SK-N-SH treated with all-trans-retinoic acid at 6 μM for 48 hours (cell line): ENCODE results near the gene LRRC18.

ENCODE experiments used
- ATAC-seq: fragments of 200-7000 bp; cut with Tn5 transposase; 3 replicates; pipeline ENCODE4 v1.9.1; 2020; ENCODE audit warnings: mild to moderate bottlenecking, moderate library complexity
- BACH2 ChIP-seq: fragments of 250-450 bp; sonication (Bioruptor Pico); IDR thresholded peaks from 2 replicates; pipeline ENCODE4 v1.9.0; 2021; ENCODE audit warnings: mild to moderate bottlenecking, borderline replicate concordance
- CSRNP3 ChIP-seq: fragments of 250-450 bp; sonication (Bioruptor Pico); IDR thresholded peaks from 2 replicates; pipeline ENCODE4 v1.5.1; 2021; ENCODE audit warnings: mild to moderate bottlenecking, moderate library complexity
- ESRRG ChIP-seq: fragments of 250-450 bp; sonication (Bioruptor Pico); IDR thresholded peaks from 2 replicates; pipeline ENCODE4 v1.6.1; 2021; ENCODE audit warnings: mild to moderate bottlenecking
- OSR1 ChIP-seq: fragments of 250-450 bp; sonication (Bioruptor Pico); IDR thresholded peaks from 2 replicates; pipeline ENCODE4 v1.8.0; 2022; ENCODE audit warnings: moderate library complexity, mild to moderate bottlenecking, inconsistent platforms
- PPARA ChIP-seq: fragments of 250-450 bp; sonication (Bioruptor Pico); IDR thresholded peaks from 2 replicates; pipeline ENCODE4 v1.5.0; 2020; ENCODE audit warnings: mild to moderate bottlenecking, borderline replicate concordance
- RARB ChIP-seq: fragments of 250-450 bp; sonication (Bioruptor Pico); IDR thresholded peaks from 2 replicates; pipeline ENCODE4 v1.8.0; 2021; ENCODE audit warnings: mild to moderate bottlenecking, moderate library complexity
- TCF4 ChIP-seq: fragments of 250-450 bp; sonication (Bioruptor Pico); IDR thresholded peaks from 2 replicates; pipeline ENCODE4 v1.8.0; 2021; ENCODE audit warnings: mild to moderate bottlenecking, moderate library complexity, borderline replicate concordance
- ZC3H10 ChIP-seq: fragments of 250-450 bp; sonication (Bioruptor Pico); IDR thresholded peaks from 2 replicates; pipeline ENCODE4 v1.5.1; 2021; ENCODE audit warnings: mild to moderate bottlenecking, moderate library complexity
- ZFP3 ChIP-seq: fragments of 250-450 bp; sonication (Bioruptor Pico); IDR thresholded peaks from 2 replicates; pipeline ENCODE4 v1.5.0; 2020; ENCODE audit warnings: mild to moderate bottlenecking, moderate library complexity

Gene LRRC18

GRCh38 chr10:48878091-48878490 is 61.5 kb downstream of the LRRC18 start:
- no peak for ATAC-seq
- no peak for TF ChIP-seq RARB (CRISPR knock-in tag)
- TF ChIP-seq BACH2 (CRISPR knock-in tag) = no peak
- no peak for TF ChIP-seq PPARA (CRISPR knock-in tag)
- TF ChIP-seq ZC3H10 (CRISPR knock-in tag) = no peak
- TF ChIP-seq TCF4 (CRISPR knock-in tag) = no peak
- TF ChIP-seq, all 23 proteins: peak for 0

GRCh38 chr10:48872234-48872633 is 67.4 kb downstream of the LRRC18 start:
- TF ChIP-seq CSRNP3 (no peak), ZC3H10 (CRISPR knock-in tag) (no peak), ZFP3 (CRISPR knock-in tag) (no peak), ESRRG (no peak), OSR1 (CRISPR knock-in tag) (no peak)
- no peak for ATAC-seq
